Epithelial cell of proximal tubule (primary cell): ENCODE data around the gene PNPLA3. TPM values are rescaled to one million over a fixed set of nuclear protein-coding genes. Genes with fewer than 3 reads are reported as not detected.

Source experiments
- DNase-seq: peaks from one replicate; pipeline ENCODE4 v3.0.0-alpha.2; 2011; ENCODE audit warnings: low read depth
- H3K4me3 ChIP-seq: 2 replicates; pipeline ENCODE4 v1.5.1; 2011; ENCODE audit warnings: low read depth, mild to moderate bottlenecking, low read length
- total RNA-seq: library from RNA; depleted of rRNA; stranded (reverse); fragments of >200 nt; gene quantifications from 2 replicates; pipeline ENCODE4 v1.2.3, GENCODE V29; 2015
- TF ChIP-seq, protein P1 (sequence below): conservative IDR thresholded peaks from 2 replicates; pipeline ENCODE4 v1.5.1; 2012; ENCODE audit warnings: low read depth, mild to moderate bottlenecking, low read length

Gene PNPLA3
- total RNA-seq, 1 donor from 2014 or later = 7.6 TPM

DNA sequence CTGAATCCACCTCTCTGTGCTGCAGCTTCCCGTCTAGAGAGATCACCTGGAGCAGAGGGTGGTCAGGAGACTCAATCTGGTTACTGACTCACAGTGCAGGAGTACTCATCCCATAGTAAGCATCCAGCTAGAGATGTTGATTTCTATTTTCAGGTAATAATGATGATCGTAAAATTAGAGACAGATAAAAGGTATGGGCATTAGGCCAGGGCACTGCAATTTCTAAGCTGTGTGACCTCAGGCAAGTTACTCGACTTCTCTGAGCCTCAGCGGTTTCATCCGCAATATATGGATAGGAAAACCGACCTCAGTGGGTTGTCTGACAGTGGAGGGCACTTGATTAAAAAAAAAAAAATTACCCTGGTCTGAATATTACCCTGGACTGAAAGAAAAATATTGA lies 17.8 kb downstream of the PNPLA3 start:
- no peak for DNase-seq
- H3K4me3 ChIP-seq = no peak overlapping the region
- TF ChIP-seq, protein P1, sequence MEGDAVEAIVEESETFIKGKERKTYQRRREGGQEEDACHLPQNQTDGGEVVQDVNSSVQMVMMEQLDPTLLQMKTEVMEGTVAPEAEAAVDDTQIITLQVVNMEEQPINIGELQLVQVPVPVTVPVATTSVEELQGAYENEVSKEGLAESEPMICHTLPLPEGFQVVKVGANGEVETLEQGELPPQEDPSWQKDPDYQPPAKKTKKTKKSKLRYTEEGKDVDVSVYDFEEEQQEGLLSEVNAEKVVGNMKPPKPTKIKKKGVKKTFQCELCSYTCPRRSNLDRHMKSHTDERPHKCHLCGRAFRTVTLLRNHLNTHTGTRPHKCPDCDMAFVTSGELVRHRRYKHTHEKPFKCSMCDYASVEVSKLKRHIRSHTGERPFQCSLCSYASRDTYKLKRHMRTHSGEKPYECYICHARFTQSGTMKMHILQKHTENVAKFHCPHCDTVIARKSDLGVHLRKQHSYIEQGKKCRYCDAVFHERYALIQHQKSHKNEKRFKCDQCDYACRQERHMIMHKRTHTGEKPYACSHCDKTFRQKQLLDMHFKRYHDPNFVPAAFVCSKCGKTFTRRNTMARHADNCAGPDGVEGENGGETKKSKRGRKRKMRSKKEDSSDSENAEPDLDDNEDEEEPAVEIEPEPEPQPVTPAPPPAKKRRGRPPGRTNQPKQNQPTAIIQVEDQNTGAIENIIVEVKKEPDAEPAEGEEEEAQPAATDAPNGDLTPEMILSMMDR = no peak

DNA sequence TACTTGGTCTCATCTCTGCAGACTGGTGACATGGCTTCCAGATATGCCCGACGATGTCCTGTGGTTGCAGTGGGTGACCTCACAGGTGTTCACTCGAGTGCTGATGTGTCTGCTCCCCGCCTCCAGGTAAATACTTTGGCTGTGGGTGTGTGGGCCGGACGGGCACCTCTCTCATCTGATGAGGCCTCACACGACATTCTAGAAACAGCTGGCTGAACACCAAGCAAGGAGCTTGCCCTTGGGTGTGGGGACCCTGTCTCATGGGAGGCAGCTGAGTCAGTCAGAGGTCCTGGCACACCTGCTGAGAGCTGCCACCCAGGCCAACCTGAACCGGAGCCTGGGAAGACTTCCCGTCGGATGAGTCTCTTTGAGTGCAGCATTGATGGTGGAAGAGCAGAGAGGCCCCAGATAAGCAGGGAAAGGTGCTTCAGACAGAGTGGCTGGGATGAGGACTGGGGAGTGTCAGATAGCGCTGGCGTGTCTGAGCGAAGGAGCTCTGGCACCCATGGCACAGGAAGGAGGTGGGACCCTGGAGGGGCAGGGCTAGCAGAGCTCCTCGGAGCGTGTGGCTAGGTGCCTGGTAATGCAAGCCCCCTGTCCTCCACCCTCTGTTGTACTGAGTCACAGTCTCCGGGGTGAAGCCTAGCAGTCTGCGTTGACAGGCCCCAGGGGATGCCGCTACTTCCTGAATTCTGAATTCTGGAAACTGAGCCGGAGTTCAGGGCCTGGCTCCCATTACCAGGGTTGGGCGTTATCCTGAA lies 21.2 kb downstream of the PNPLA3 start:
- DNase-seq = no peak
- TF ChIP-seq, protein P1 = no peak
- no peak overlapping the region for H3K4me3 ChIP-seq

DNA sequence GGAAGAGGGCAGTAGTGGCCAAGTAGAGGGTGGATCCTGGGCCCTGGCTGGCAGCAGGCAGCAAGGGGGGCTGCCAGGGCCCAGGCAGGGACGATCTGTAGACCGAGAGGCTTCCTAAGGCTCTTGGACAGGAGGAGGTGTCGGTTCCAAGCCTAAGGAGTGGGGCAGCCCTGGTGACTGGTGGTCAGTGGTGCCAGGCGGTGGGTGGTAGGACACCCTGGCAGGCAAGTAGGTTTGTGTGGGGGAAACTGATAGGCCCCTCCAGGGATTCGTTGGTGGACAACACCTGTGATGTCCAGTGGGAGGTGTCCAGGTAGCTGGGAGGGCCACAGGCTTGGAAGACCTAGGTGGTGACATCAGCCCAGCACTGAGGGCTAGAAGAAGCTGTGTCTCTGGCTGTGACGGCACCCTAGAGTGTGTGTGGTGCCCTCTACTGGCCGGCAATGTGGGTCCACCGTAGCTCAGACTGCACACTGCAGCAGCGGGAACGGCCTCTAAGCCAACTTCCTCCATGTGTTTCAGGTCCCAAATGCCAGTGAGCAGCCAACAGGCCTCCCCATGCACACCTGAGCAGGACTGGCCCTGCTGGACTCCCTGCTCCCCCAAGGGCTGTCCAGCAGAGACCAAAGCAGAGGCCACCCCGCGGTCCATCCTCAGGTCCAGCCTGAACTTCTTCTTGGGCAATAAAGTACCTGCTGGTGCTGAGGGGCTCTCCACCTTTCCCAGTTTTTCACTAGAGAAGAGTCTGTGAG lies 22.2 kb downstream of the PNPLA3 start:
- TF ChIP-seq, protein P1 = peak; percentile 84
- no peak overlapping the region for H3K4me3 ChIP-seq
- DNase-seq = no peak

DNA sequence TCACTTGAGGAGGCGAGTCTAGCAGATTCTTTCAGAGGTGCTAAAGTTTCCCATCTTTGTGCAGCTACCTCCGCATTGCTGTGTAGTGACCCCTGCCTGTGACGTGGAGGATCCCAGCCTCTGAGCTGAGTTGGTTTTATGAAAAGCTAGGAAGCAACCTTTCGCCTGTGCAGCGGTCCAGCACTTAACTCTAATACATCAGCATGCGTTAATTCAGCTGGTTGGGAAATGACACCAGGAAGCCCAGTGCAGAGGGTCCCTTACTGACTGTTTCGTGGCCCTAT lies 22.7 kb downstream of the PNPLA3 start:
- DNase-seq = no peak
- TF ChIP-seq, protein P1 = no peak
- H3K4me3 ChIP-seq = no peak overlapping the region

DNA sequence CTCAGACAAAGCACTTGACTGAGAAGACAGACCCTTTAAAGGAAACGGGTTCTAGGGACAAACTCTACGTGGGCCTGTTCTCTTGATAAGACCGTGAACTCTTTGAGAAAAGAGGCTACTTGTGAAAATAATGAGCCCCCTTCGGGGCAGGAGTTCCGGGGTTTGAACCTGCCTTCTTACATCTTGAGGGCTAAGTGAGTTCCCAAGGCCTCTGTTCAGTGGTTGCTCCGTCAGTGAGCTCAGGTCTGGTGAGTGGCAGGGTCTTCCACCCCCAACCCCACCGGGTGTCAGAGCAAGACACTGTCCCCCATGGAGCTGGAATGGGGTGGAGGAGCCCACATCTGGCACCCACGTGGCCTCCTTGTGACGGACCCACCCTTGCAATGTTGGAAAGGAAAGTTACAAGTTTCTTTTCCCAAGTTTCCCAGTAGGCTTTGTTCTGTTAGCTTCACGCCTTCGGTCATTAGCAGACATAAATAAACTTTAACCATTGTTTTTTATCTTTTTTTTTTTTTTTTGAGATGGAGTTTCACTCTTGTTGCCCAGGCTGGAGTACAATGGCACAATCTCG lies 25.3 kb downstream of the PNPLA3 start:
- no peak for DNase-seq
- TF ChIP-seq, protein P1 = no peak
- no peak overlapping the region for H3K4me3 ChIP-seq

DNA sequence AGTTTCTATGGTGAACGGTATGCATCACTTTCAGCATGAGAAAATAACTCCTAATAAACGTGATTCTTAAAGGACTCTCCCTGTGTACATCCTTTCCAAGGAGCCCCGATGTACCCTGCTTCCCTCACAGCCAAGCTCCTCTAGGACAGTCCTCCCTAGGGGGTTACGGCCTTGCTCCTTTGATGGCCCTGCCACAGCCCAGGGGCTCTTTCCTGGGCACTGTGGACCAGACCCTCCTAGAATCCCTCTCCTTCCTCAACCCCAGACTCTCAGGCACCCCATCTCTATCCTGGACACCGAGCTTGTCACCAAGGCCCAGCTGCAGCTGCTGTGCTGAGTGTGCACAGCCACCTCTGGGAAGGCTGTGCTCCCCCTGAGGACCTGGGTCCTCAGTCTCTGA lies 27.8 kb downstream of the PNPLA3 start:
- TF ChIP-seq, protein P1 = no peak
- H3K4me3 ChIP-seq = no peak overlapping the region
- DNase-seq = no peak
